Fibroblast of lung (primary cell): ENCODE results near the gene ABR. TPM values are rescaled to one million over a fixed set of nuclear protein-coding genes. Genes with fewer than 3 reads are reported as not detected.

Source experiments
- DNase-seq, 2 donors: peaks; one replicate each; pipeline versions ENCODE4 v3.0.0 to v3.0.0-alpha.2; 2010; ENCODE audit warnings: low read depth in 2 of 2
- H2AFZ ChIP-seq: 2 replicates; pipeline ENCODE4 v1.5.1; 2012; ENCODE audit warnings: low read length, control low read depth, inconsistent platforms
- H3K27ac ChIP-seq: 2 replicates; pipeline ENCODE4 v1.5.1; 2011; ENCODE audit warnings: low read length, control low read depth; ENCODE audit not compliant: insufficient read depth
- H3K27me3 ChIP-seq: 2 replicates; pipeline ENCODE4 v1.5.1; 2011; ENCODE audit warnings: mild to moderate bottlenecking, low read length; ENCODE audit not compliant: control insufficient read depth, insufficient read depth
- H3K36me3 ChIP-seq: 2 replicates; pipeline ENCODE4 v1.5.1; 2011; ENCODE audit warnings: low read length; ENCODE audit not compliant: control insufficient read depth, insufficient read depth
- H3K4me1 ChIP-seq: 2 replicates; pipeline ENCODE4 v1.5.1; 2011; ENCODE audit warnings: low read length; ENCODE audit not compliant: control insufficient read depth, insufficient read depth; ENCODE audit errors: extremely low read depth
- H3K4me2 ChIP-seq: 2 replicates; pipeline ENCODE4 v1.5.1; 2011; ENCODE audit warnings: low read length, control low read depth; ENCODE audit not compliant: insufficient read depth; ENCODE audit errors: extremely low read depth
- H3K4me3 ChIP-seq, 4 experiments: fragments of 200-600 bp in 1 of 4; sonication (generic) in 1 of 4; replicated peaks in 1 of 4; 2 replicates each; pipeline ENCODE4 v1.5.1; 2011 to 2016; ENCODE audit warnings: low read length in 4 of 4, low read depth in 3 of 4, mild to moderate bottlenecking in 3 of 4, control low read depth in 2 of 4, inconsistent platforms in 1 of 4, mixed read lengths in 1 of 4; ENCODE audit not compliant: insufficient read depth in 1 of 4; ENCODE audit errors: control extremely low read depth in 1 of 4
- H3K79me2 ChIP-seq: 2 replicates; pipeline ENCODE4 v1.5.1; 2012; ENCODE audit warnings: mild to moderate bottlenecking, low read length, inconsistent platforms; ENCODE audit not compliant: control insufficient read depth, insufficient read depth
- H3K9ac ChIP-seq: 2 replicates; pipeline ENCODE4 v1.5.1; 2011; ENCODE audit warnings: mild to moderate bottlenecking, low read length, control low read depth; ENCODE audit not compliant: insufficient read depth
- H3K9me3 ChIP-seq: 2 replicates; pipeline ENCODE4 v1.5.1; 2012; ENCODE audit warnings: low read depth, low read length; ENCODE audit not compliant: control insufficient read depth, insufficient read depth
- H4K20me1 ChIP-seq: 2 replicates; pipeline ENCODE4 v1.5.1; 2011; ENCODE audit warnings: low read length; ENCODE audit not compliant: control insufficient read depth, insufficient read depth; ENCODE audit errors: extremely low read depth
- CTCF ChIP-seq, 2 donors: IDR thresholded peaks in 1 of 2; conservative IDR thresholded peaks in 1 of 2; 1 replicate in 1 of 2; 2 replicates in 1 of 2; pipeline ENCODE4 v1.5.1; 2011 to 2012; ENCODE audit warnings: low read length in 2 of 2, control low read depth in 1 of 2, inconsistent platforms in 1 of 2, low read depth in 1 of 2, mild to moderate bottlenecking in 1 of 2
- EZH2 ChIP-seq: IDR thresholded peaks from 2 replicates; pipeline ENCODE4 v1.5.1; 2012; ENCODE audit warnings: low read length, control low read depth, mild to moderate bottlenecking; ENCODE audit errors: missing control alignments
- polyA plus RNA-seq, 2 donors: library from polyadenylated mRNA; depleted of rRNA in 1 of 2; stranded (reverse) in 1 of 2; unstranded in 1 of 2; fragments of >200 nt; gene quantifications; 2 replicates each; pipeline ENCODE4 v1.2.1, GENCODE V29; 2011 to 2012; ENCODE audit warnings: missing spikeins in 1 of 2
- total RNA-seq: library from RNA; depleted of rRNA; stranded (reverse); fragments of >200 nt; gene quantifications from 2 replicates; pipeline ENCODE4 v1.2.1, GENCODE V29; 2014

ABR gene
- total and polyA plus RNA-seq, 2 donors (not counting 1 experiment from before 2014, with no cell fraction given) = 43.7 to 84.7 TPM

GRCh38 chr17:1168533-1169220 is 11.1 kb downstream of the ABR start:
- H3K27me3 ChIP-seq = no peaks in the 10 kb centered on the region
- TF ChIP-seq EZH2 = no peak
- DNase-seq = no peak
- no peak overlapping the region for H3K9ac ChIP-seq
- no peaks in the 10 kb centered on the region for H3K9me3 ChIP-seq
- H3K79me2 ChIP-seq = no peaks in the 10 kb centered on the region
- no peaks in the 10 kb centered on the region for H3K4me1 ChIP-seq
- H3K36me3 ChIP-seq = no peaks in the 10 kb centered on the region
- no peak overlapping the region for H2AFZ ChIP-seq
- H3K4me2 ChIP-seq = no peak overlapping the region
- no peaks in the 10 kb centered on the region for H4K20me1 ChIP-seq
- H3K27ac ChIP-seq = no peak overlapping the region
- no peak overlapping the region for H3K4me3 ChIP-seq

GRCh38 chr17:1166276-1166675 is 13.5 kb downstream of the ABR start:
- no peaks in the 10 kb centered on the region for H3K36me3 ChIP-seq
- no peaks in the 10 kb centered on the region for H3K27me3 ChIP-seq
- no peaks in the 10 kb centered on the region for H4K20me1 ChIP-seq
- H3K9ac ChIP-seq = no peak overlapping the region
- no peaks in the 10 kb centered on the region for H3K4me1 ChIP-seq
- H3K9me3 ChIP-seq = no peaks in the 10 kb centered on the region
- TF ChIP-seq CTCF (conservative IDR thresholded peaks at IDR 0.05 in 1 of 2, IDR thresholded peaks at IDR 0.05 in 1 of 2; ENCODE audit: low read depth in 1 of 2, low read length in 2 of 2) (no peak), EZH2 (no peak)
- no peak overlapping the region for H2AFZ ChIP-seq
- no peak overlapping the region for H3K4me3 ChIP-seq
- no peak overlapping the region for H3K27ac ChIP-seq
- DNase-seq = no peak
- H3K4me2 ChIP-seq = no peak overlapping the region
- H3K79me2 ChIP-seq = no peaks in the 10 kb centered on the region

- H3K4me2 ChIP-seq = no peak overlapping the region
- TF ChIP-seq EZH2 (no peak), CTCF (conservative IDR thresholded peaks at IDR 0.05 in 1 of 2, IDR thresholded peaks at IDR 0.05 in 1 of 2; ENCODE audit: low read depth in 1 of 2, low read length in 2 of 2) (no peak)
Measured at GRCh38 chr17:1165836-1166235, 13.9 kb downstream of the ABR start.

More at GRCh38 chr17:1165836-1166235, 13.9 kb downstream of the ABR start:
- DNase-seq = no peak
- Histone ChIP-seq H3K27ac (no peak overlapping the region), H3K4me1 (no peaks in the 10 kb centered on the region), H4K20me1 (no peaks in the 10 kb centered on the region), H2AFZ (no peak overlapping the region), H3K27me3 (no peaks in the 10 kb centered on the region), H3K36me3 (no peaks in the 10 kb centered on the region), H3K4me3 (no peak overlapping the region), H3K9ac (no peak overlapping the region), H3K79me2 (no peaks in the 10 kb centered on the region), H3K9me3 (no peaks in the 10 kb centered on the region)
